Measurements from ENCODE around the gene PPP1R3C. TPM values are rescaled to one million over a fixed set of nuclear protein-coding genes. Genes with fewer than 3 reads are reported as not detected.

Gene PPP1R3C
- total and polyA plus RNA-seq, 2 donors from 2014 or later = 13.6 to 20.3 TPM

- FAIRE-seq (no peak), DNase-seq (no peak)
- no peak overlapping the region for H3K9ac ChIP-seq (ENCODE audit: low read length in 3 of 3)
- intact Hi-C loops (cut with DNase I) = no loop called here
- no peak for TF ChIP-seq CTCF (IDR thresholded peaks at IDR 0.05; ENCODE audit: borderline replicate concordance, extremely low read depth, insufficient read depth)
- peaks cover 0 to 2% (median 0%) of the 10 kb centered on the region in 3 donors for H3K9me3 ChIP-seq (ENCODE audit: control insufficient read depth in 2 of 3, insufficient read depth in 1 of 3, low read length in 3 of 3)
- no peak overlapping the region for H3K4me3 ChIP-seq (ENCODE audit: low read length in 3 of 3)
- H3K27me3 ChIP-seq (ENCODE audit: control insufficient read depth, insufficient read depth, low read length) = no peaks in the 10 kb centered on the region
- H3K4me1 ChIP-seq (ENCODE audit: control insufficient read depth in 2 of 3, insufficient read depth in 2 of 3, low read depth in 1 of 3, low read length in 3 of 3) = no peaks in the 10 kb centered on the region
- no peaks in the 10 kb centered on the region for H3K36me3 ChIP-seq (ENCODE audit: control insufficient read depth in 2 of 3, insufficient read depth in 3 of 3, low read length in 3 of 3)
- H3K27ac ChIP-seq (ENCODE audit: low read depth in 2 of 2, low read length in 2 of 2) = no peak overlapping the region
Observed at GRCh38 chr10:91653219-91653870, 20.5 kb upstream of the PPP1R3C start.

DNA sequence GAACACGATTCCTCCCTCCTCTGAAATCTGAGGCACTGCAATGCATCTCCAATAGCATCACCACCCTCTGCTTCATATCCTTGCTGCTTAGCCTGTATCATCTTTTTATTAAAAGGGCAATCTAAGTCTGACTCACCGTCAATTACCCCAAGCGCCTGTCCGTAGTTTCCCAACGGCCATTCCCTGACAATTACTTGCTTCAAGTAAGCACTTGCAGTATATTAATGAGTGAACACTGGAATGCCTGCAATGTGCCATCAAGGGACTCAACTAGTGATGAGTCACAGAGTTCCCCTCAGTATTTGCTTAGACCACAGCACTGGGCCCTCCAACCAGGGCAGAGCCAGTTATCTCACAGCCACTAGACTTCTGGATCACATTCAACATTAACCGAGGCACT lies 19.5 kb upstream of the PPP1R3C start:
- no peaks in the 10 kb centered on the region for H3K9me3 ChIP-seq (ENCODE audit: control insufficient read depth in 2 of 3, insufficient read depth in 1 of 3, low read length in 3 of 3)
- intact Hi-C loops (cut with DNase I) = no loop called here
- DNase-seq (no peak), FAIRE-seq (no peak)
- no peaks in the 10 kb centered on the region for H3K36me3 ChIP-seq (ENCODE audit: control insufficient read depth in 2 of 3, insufficient read depth in 3 of 3, low read length in 3 of 3)
- no peak overlapping the region for H3K4me3 ChIP-seq (ENCODE audit: low read length in 3 of 3)
- no peaks in the 10 kb centered on the region for H3K4me1 ChIP-seq (ENCODE audit: control insufficient read depth in 2 of 3, insufficient read depth in 2 of 3, low read depth in 1 of 3, low read length in 3 of 3)
- no peak overlapping the region for H3K9ac ChIP-seq (ENCODE audit: low read length in 3 of 3)
- no peaks in the 10 kb centered on the region for H3K27me3 ChIP-seq (ENCODE audit: control insufficient read depth, insufficient read depth, low read length)
- no peak for TF ChIP-seq CTCF (IDR thresholded peaks at IDR 0.05; ENCODE audit: borderline replicate concordance, extremely low read depth, insufficient read depth)
- H3K27ac ChIP-seq (ENCODE audit: low read depth in 2 of 2, low read length in 2 of 2) = no peak overlapping the region

DNA sequence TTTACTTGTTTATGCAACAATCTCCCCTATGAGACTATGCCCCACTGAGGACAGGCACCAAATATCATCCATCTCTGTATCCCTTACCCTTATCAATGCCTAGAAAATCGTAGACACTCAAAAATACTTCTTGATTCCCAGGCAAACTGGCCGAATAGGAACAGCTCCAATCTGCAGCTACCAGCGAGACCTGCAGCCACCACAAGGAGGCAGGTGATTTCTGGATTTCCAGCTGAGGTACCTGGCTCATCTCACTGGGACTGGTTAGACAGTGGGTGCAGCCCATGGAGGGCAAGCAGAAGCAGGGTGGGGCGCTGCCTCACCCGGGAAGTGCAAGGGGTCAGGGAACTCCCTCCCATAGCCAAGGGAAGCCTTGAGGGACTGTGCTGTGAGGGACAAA lies 10.8 kb upstream of the PPP1R3C start:
- TF ChIP-seq CTCF (IDR thresholded peaks at IDR 0.05; ENCODE audit: borderline replicate concordance, extremely low read depth, insufficient read depth) = peak; percentile 38
- FAIRE-seq = no peak
- Histone ChIP-seq H3K36me3 (ENCODE audit: control insufficient read depth in 2 of 3, insufficient read depth in 3 of 3, low read length in 3 of 3) (no peaks in the 10 kb centered on the region), H3K4me3 (ENCODE audit: low read length in 3 of 3) (no peak overlapping the region), H3K27me3 (ENCODE audit: control insufficient read depth, insufficient read depth, low read length) (no peaks in the 10 kb centered on the region), H3K9ac (ENCODE audit: low read length in 3 of 3) (no peak overlapping the region), H3K9me3 (ENCODE audit: control insufficient read depth in 2 of 3, insufficient read depth in 1 of 3, low read length in 3 of 3) (no peaks in the 10 kb centered on the region), H3K4me1 (ENCODE audit: control insufficient read depth in 2 of 3, insufficient read depth in 2 of 3, low read depth in 1 of 3, low read length in 3 of 3) (no peaks in the 10 kb centered on the region), H3K27ac (ENCODE audit: low read depth in 2 of 2, low read length in 2 of 2) (no peak overlapping the region)
- no peak for DNase-seq
- intact Hi-C loops (cut with DNase I) = no loop called here

Measured in kidney (tissue), 14 donors.